CD4-positive, alpha-beta T cell (primary cell): ENCODE results near the gene ST3GAL3. TPM values are rescaled to one million over a fixed set of nuclear protein-coding genes. Genes with fewer than 3 reads are reported as not detected.

Experiments used
- ATAC-seq: fragments of 200-7000 bp; cut with Tn5 transposase; one replicate; pipeline ENCODE4 v1.10.0; 2022; ENCODE audit warnings: mild to moderate bottlenecking; ENCODE audit not compliant: poor library complexity
- CTCF ChIA-PET: fragments of 350-600 bp; sonication (Branson Sonifier 250); formaldehyde crosslinking; loops from one replicate; lab custom pipeline; 2021; ENCODE audit warnings: antibody characterized with exemption, inconsistent platforms; lab: Charles Lee
- POLR2A ChIA-PET: fragments of 350-600 bp; sonication (Branson Sonifier 250); formaldehyde crosslinking; loops from one replicate; lab custom pipeline; 2021; ENCODE audit warnings: antibody characterized with exemption, inconsistent platforms; lab: Charles Lee
- DNase-seq, 14 experiments: peaks; one replicate each; pipeline ENCODE4 v3.0.0-alpha.2; 2013 to 2020; ENCODE audit warnings: mixed read lengths in 2 of 14
- H3K27ac ChIP-seq, 2 donors: one replicate each; pipeline versions ENCODE4 v1.5.1 to v1.7.0; 2013; ENCODE audit warnings: low read length in 2 of 2, low read depth in 1 of 2, mild to moderate bottlenecking in 1 of 2
- H3K27me3 ChIP-seq, 2 experiments: 1 replicate in 1 of 2; 2 replicates in 1 of 2; pipeline versions ENCODE4 v1.6.1 to v1.7.0; 2013; ENCODE audit warnings: low read length in 2 of 2, control low read depth in 1 of 2, mild to moderate bottlenecking in 1 of 2, moderate library complexity in 1 of 2; ENCODE audit not compliant: insufficient read depth in 2 of 2, control insufficient read depth in 1 of 2
- H3K36me3 ChIP-seq: one replicate; pipeline ENCODE4 v1.6.1; 2013; ENCODE audit warnings: low read length, control low read depth; ENCODE audit not compliant: insufficient read depth
- H3K4me1 ChIP-seq: one replicate; pipeline ENCODE4 v1.6.1; 2013; ENCODE audit warnings: low read length, control low read depth; ENCODE audit not compliant: insufficient read depth
- H3K4me3 ChIP-seq: one replicate; pipeline ENCODE4 v1.5.1; 2013; ENCODE audit warnings: mild to moderate bottlenecking, low read length, moderate library complexity
- H3K9me3 ChIP-seq, 2 experiments: 1 replicate in 1 of 2; 2 replicates in 1 of 2; pipeline versions ENCODE4 v1.6.1 to v1.7.0; 2013; ENCODE audit warnings: low read length in 2 of 2, mild to moderate bottlenecking in 2 of 2, control low read depth in 1 of 2, moderate library complexity in 1 of 2; ENCODE audit not compliant: control insufficient read depth in 1 of 2, insufficient read depth in 1 of 2
- H3K27ac Mint-ChIP-seq: one replicate; pipeline ENCODE4 v1.8.0; 2020; ENCODE audit warnings: mixed read lengths
- H3K27me3 Mint-ChIP-seq: one replicate; pipeline ENCODE4 v1.8.0; 2021; ENCODE audit warnings: mixed read lengths
- H3K36me3 Mint-ChIP-seq: one replicate; pipeline ENCODE4 v1.8.0; 2021; ENCODE audit warnings: low read depth, mixed read lengths
- H3K4me1 Mint-ChIP-seq: one replicate; pipeline ENCODE4 v1.8.0; 2021; ENCODE audit warnings: low read depth, mixed read lengths
- H3K4me3 Mint-ChIP-seq: one replicate; pipeline ENCODE4 v1.8.0; 2020; ENCODE audit warnings: mild to moderate bottlenecking, mixed read lengths
- H3K9me3 Mint-ChIP-seq: one replicate; pipeline ENCODE4 v1.8.0; 2020; ENCODE audit warnings: mixed read lengths
- CTCF ChIP-seq: fragments of 200-600 bp; IDR thresholded peaks from one replicate; pipeline ENCODE4 v1.8.0; 2022; ENCODE audit warnings: antibody characterized with exemption, mild to moderate bottlenecking
- intact Hi-C, 2 experiments: fragments of 100-400 bp; cut with DNase I in 1 of 2; cut with micrococcal nuclease in 1 of 2; formaldehyde crosslinking; loops; one replicate each; pipeline versions ENCODE4 v1.15.1 to v1.9.0; 2023 to 2025; cut with DNase I, micrococcal nuclease
- total RNA-seq, 174 experiments: library from RNA in 2 of 174; stranded (reverse) in 2 of 174; gene quantifications; one replicate each; pipeline ENCODE4 v1.2.3 and lab custom pipeline; 2021 to 2026

Gene ST3GAL3
- total RNA-seq, 2 experiments from 2014 or later = 17.6 to 20.5 TPM

- no peaks in the 10 kb centered on the region for H3K27me3 Mint-ChIP-seq
- peak in 1 of 14 experiments; percentile 8 for DNase-seq
Measured at GRCh38 chr1:43783671-43784205, 76.4 kb downstream of the ST3GAL3 start.

GRCh38 chr1:43786201-43786958 lies 79.0 kb downstream of the ST3GAL3 start:
- H3K27me3 Mint-ChIP-seq = no peaks in the 10 kb centered on the region
- Histone ChIP-seq H3K27me3 (no peaks in the 10 kb centered on the region), H3K4me1 (peaks cover 15% of the 10 kb centered on the region), H3K36me3 (no peaks in the 10 kb centered on the region), H3K9me3 (no peaks in the 10 kb centered on the region), H3K4me3 (no peak overlapping the region), H3K27ac (no peak overlapping the region)
- H3K36me3 Mint-ChIP-seq = peaks cover 16% of the 10 kb centered on the region
- intact Hi-C loops = no loop called here
- no peaks in the 10 kb centered on the region for H3K9me3 Mint-ChIP-seq
- ChIA-PET CTCF (no interaction called here), POLR2A (no interaction called here)
- H3K27ac Mint-ChIP-seq = no peak overlapping the region
- TF ChIP-seq CTCF = no peak
- DNase-seq (no peak), ATAC-seq (no peak)
- H3K4me3 Mint-ChIP-seq = no peak overlapping the region
- H3K4me1 Mint-ChIP-seq = peaks cover 7% of the 10 kb centered on the region

More at GRCh38 chr1:43783671-43784205, 76.4 kb downstream of the ST3GAL3 start:
- CTCF ChIA-PET = no interaction called here
- intact Hi-C loops = no loop called here
- no peaks in the 10 kb centered on the region for H3K4me1 Mint-ChIP-seq
- POLR2A ChIA-PET = no interaction called here
- no peak overlapping the region for H3K27ac ChIP-seq
- H3K36me3 ChIP-seq = no peaks in the 10 kb centered on the region
- H3K36me3 Mint-ChIP-seq = peaks cover 34% of the 10 kb centered on the region
- ATAC-seq = no peak
- peaks cover 4 to 16% of the 10 kb centered on the region in 2 experiments for H3K9me3 ChIP-seq
- no peaks in the 10 kb centered on the region for H3K4me1 ChIP-seq
- peaks cover 11% of the 10 kb centered on the region for H3K9me3 Mint-ChIP-seq
- TF ChIP-seq CTCF = no peak
- H3K27me3 ChIP-seq = no peaks in the 10 kb centered on the region
- H3K4me3 ChIP-seq = no peak overlapping the region
- H3K4me3 Mint-ChIP-seq = no peak overlapping the region
- no peak overlapping the region for H3K27ac Mint-ChIP-seq

- intact Hi-C loops = no loop called here
- H3K9me3 Mint-ChIP-seq = no peaks in the 10 kb centered on the region
- H3K4me3 Mint-ChIP-seq = no peak overlapping the region
- H3K4me3 ChIP-seq = no peak overlapping the region
- peaks cover 13% of the 10 kb centered on the region for H3K4me1 Mint-ChIP-seq
- no peak overlapping the region for H3K27ac ChIP-seq
- no peak for DNase-seq
- H3K27me3 Mint-ChIP-seq = no peaks in the 10 kb centered on the region
- H3K9me3 ChIP-seq = no peaks in the 10 kb centered on the region
- ChIA-PET POLR2A (no interaction called here), CTCF (no interaction called here)
- no peak for ATAC-seq
- no peak for TF ChIP-seq CTCF
- no peaks in the 10 kb centered on the region for H3K36me3 ChIP-seq
- no peaks in the 10 kb centered on the region for H3K27me3 ChIP-seq
- H3K4me1 ChIP-seq = peaks cover 15% of the 10 kb centered on the region
- peaks cover 11% of the 10 kb centered on the region for H3K36me3 Mint-ChIP-seq
- no peak overlapping the region for H3K27ac Mint-ChIP-seq
Measured at GRCh38 chr1:43786960-43787359, 79.6 kb downstream of the ST3GAL3 start.
